ENCODE results near the gene PRKCG. TPM values are rescaled to one million over a fixed set of nuclear protein-coding genes. Genes with fewer than 3 reads are reported as not detected.

PRKCG gene
- total RNA-seq, 1 donor from 2014 or later: 0.13 TPM

- no peak for DNase-seq (ENCODE audit: low read depth)
- no peak for TF ChIP-seq CTCF (IDR thresholded peaks at IDR 0.05; ENCODE audit: insufficient read depth, low read length, poor library complexity, severe bottlenecking)
- Histone ChIP-seq H3K27me3 (ENCODE audit: control insufficient read depth, insufficient read depth, low read length) (no peaks in the 10 kb centered on the region), H3K4me3 (ENCODE audit: low read depth, low read length) (no peak overlapping the region), H3K36me3 (ENCODE audit: control insufficient read depth, insufficient read depth, low read length) (peaks cover 5% of the 10 kb centered on the region)
These were observed 10.5 kb upstream of the PRKCG start for GRCh38 chr19:53871454-53871853.

GRCh38 chr19:53872762-53873161 lies 9.2 kb upstream of the PRKCG start:
- DNase-seq (ENCODE audit: low read depth): no peak
- H3K27me3 ChIP-seq (ENCODE audit: control insufficient read depth, insufficient read depth, low read length): no peaks in the 10 kb centered on the region
- peaks cover 5% of the 10 kb centered on the region for H3K36me3 ChIP-seq (ENCODE audit: control insufficient read depth, insufficient read depth, low read length)
- no peak overlapping the region for H3K4me3 ChIP-seq (ENCODE audit: low read depth, low read length)
- no peak for TF ChIP-seq CTCF (IDR thresholded peaks at IDR 0.05; ENCODE audit: insufficient read depth, low read length, poor library complexity, severe bottlenecking)

GRCh38 chr19:53873773-53874605 lies 8.0 kb upstream of the PRKCG start:
- no peak for DNase-seq (ENCODE audit: low read depth)
- no peak for TF ChIP-seq CTCF (IDR thresholded peaks at IDR 0.05; ENCODE audit: insufficient read depth, low read length, poor library complexity, severe bottlenecking)
- no peaks in the 10 kb centered on the region for H3K27me3 ChIP-seq (ENCODE audit: control insufficient read depth, insufficient read depth, low read length)
- no peak overlapping the region for H3K4me3 ChIP-seq (ENCODE audit: low read depth, low read length)
- peaks cover 5% of the 10 kb centered on the region for H3K36me3 ChIP-seq (ENCODE audit: control insufficient read depth, insufficient read depth, low read length)

- Histone ChIP-seq H3K27me3 (ENCODE audit: control insufficient read depth, insufficient read depth, low read length) (no peaks in the 10 kb centered on the region), H3K4me3 (ENCODE audit: low read depth, low read length) (no peak overlapping the region), H3K36me3 (ENCODE audit: control insufficient read depth, insufficient read depth, low read length) (peaks cover 5% of the 10 kb centered on the region)
- no peak for TF ChIP-seq CTCF (IDR thresholded peaks at IDR 0.05; ENCODE audit: insufficient read depth, low read length, poor library complexity, severe bottlenecking)
- DNase-seq (ENCODE audit: low read depth): no peak
These were observed 7.4 kb upstream of the PRKCG start for GRCh38 chr19:53874606-53874990.

- Histone ChIP-seq H3K36me3 (ENCODE audit: control insufficient read depth, insufficient read depth, low read length) (peaks cover 5% of the 10 kb centered on the region), H3K27me3 (ENCODE audit: control insufficient read depth, insufficient read depth, low read length) (peaks cover 5% of the 10 kb centered on the region), H3K4me3 (ENCODE audit: low read depth, low read length) (no peak overlapping the region)
- no peak for DNase-seq (ENCODE audit: low read depth)
- TF ChIP-seq CTCF (IDR thresholded peaks at IDR 0.05; ENCODE audit: insufficient read depth, low read length, poor library complexity, severe bottlenecking): no peak
These were observed 6.2 kb upstream of the PRKCG start for GRCh38 chr19:53875602-53876325.

Data from kidney epithelial cell (primary cell).